ENCODE measurements around the gene CNRIP1. TPM values are rescaled to one million over a fixed set of nuclear protein-coding genes. Genes with fewer than 3 reads are reported as not detected.
A peak's percentile ranks its signal among the peaks of the same experiment; 100 is the strongest.

The CNRIP1 gene
- total RNA-seq, 2 experiments from 2014 or later, result not detected

DNA sequence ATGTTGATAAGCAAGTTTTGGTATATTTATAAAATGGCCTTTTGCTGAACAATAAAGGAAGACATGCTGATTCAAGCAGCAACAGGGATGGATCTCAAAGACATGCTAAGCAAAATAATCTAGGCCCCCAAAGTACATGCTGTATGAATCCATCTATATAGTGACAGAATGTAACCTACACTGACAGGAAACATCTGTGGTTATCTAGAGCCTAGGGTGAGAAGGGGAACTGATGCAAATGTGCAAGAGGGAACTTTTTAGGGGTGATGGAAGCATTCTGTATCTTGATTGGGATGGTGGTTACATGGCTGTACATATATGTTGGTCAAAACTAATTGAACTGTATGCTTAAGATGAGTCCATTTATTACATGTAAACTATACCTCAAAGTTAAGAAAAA is 24.2 kb downstream of the CNRIP1 start:
- Histone ChIP-seq H3K4me1 (ENCODE audit: insufficient read depth, low read length, poor library complexity, severe bottlenecking) (peaks cover 24% of the 10 kb centered on the region), H3K4me2 (ENCODE audit: low read length) (peak overlapping the region; percentile 60)
- POLR2A ChIA-PET, result interaction anchor here (0.9 to 1.5 kb wide), 5 partner anchors 9 to 166 kb away, joined by 3 to 5 read pairs (median 3); no protein-coding TSS in a partner anchor

DNA sequence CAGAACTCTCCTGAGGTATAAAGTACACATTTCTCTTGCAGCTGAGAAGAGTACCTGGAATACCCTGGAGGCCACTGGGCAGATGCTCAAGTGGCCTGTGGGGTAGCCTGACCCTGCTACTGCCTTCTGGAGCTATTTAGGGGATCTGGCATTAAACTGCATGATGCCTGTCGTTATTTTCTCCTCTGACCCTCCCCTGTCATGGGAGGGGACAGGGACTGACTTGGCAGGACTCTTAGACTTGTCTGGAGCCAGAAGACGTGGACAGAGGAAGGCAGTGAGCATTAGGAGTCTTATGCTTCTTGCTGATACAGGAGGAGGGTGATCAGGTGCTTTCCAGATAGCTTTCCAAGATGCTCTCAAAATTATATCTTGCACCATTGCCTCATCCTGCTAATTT is 24.8 kb downstream of the CNRIP1 start:
- TF ChIP-seq EZH2phosphoT487 (IDR thresholded peaks at IDR 0.05; ENCODE audit: borderline replicate concordance, low read depth, low read length), result no peak
- TF ChIP-seq, protein P1, sequence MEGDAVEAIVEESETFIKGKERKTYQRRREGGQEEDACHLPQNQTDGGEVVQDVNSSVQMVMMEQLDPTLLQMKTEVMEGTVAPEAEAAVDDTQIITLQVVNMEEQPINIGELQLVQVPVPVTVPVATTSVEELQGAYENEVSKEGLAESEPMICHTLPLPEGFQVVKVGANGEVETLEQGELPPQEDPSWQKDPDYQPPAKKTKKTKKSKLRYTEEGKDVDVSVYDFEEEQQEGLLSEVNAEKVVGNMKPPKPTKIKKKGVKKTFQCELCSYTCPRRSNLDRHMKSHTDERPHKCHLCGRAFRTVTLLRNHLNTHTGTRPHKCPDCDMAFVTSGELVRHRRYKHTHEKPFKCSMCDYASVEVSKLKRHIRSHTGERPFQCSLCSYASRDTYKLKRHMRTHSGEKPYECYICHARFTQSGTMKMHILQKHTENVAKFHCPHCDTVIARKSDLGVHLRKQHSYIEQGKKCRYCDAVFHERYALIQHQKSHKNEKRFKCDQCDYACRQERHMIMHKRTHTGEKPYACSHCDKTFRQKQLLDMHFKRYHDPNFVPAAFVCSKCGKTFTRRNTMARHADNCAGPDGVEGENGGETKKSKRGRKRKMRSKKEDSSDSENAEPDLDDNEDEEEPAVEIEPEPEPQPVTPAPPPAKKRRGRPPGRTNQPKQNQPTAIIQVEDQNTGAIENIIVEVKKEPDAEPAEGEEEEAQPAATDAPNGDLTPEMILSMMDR (conservative IDR thresholded peaks at IDR 0.05; ENCODE audit: low read length), result no peak
- CTCF ChIA-PET (ENCODE audit: unreplicated experiment), result interaction anchor here (0.5 kb wide), 1 partner anchor 61 kb away, joined by 4 read pairs; no protein-coding TSS in a partner anchor
- no peaks in the 10 kb centered on the region for H3K36me3 ChIP-seq (ENCODE audit: insufficient read depth, low read length)
- intact Hi-C loops (cut with micrococcal nuclease; ENCODE audit: unreplicated experiment), result loop anchor here (1.0 to 5.0 kb wide), 4 partner anchors 68 to 563 kb away; no protein-coding TSS in a partner anchor
- no peaks in the 10 kb centered on the region for H3K9me2 ChIP-seq (ENCODE audit: insufficient read depth, low read length)
- H4K20me1 ChIP-seq (ENCODE audit: insufficient read depth, low read length), result no peaks in the 10 kb centered on the region
- no peak overlapping the region for H3K27ac ChIP-seq (ENCODE audit: low read depth, low read length, poor library complexity, severe bottlenecking)
- no peaks in the 10 kb centered on the region for H3K9me3 ChIP-seq (ENCODE audit: low read length)
- no peak for DNase-seq (ENCODE audit: low spot score)
- peak overlapping the region; percentile 37; the same call in 1 of the 2 replicates for H2AFZ ChIP-seq (ENCODE audit: low read length)
- peaks cover 24% of the 10 kb centered on the region for H3K4me1 ChIP-seq (ENCODE audit: insufficient read depth, low read length, poor library complexity, severe bottlenecking)
- H3K4me3 ChIP-seq (ENCODE audit: low read depth, low read length, poor library complexity, severe bottlenecking), result no peak overlapping the region
- peak overlapping the region; percentile 60 for H3K4me2 ChIP-seq (ENCODE audit: low read length)
- no TSS peak for BruUV-seq (replicated peaks)
- no peaks in the 10 kb centered on the region for H3K79me2 ChIP-seq (ENCODE audit: insufficient read depth, low read depth, low read length)
- POLR2A ChIA-PET, result interaction anchor here (0.9 to 1.5 kb wide), 4 partner anchors 10 to 165 kb away, joined by 3 to 5 read pairs (median 4); no protein-coding TSS in a partner anchor

More for the DNA sequence above, 24.2 kb downstream of the CNRIP1 start:
- DNase-seq (ENCODE audit: low spot score), result peak; percentile 56
- BruUV-seq (replicated peaks), result no TSS peak
- intact Hi-C loops (cut with micrococcal nuclease; ENCODE audit: unreplicated experiment), result loop anchor here (1.0 to 2.0 kb wide), 2 partner anchors 67 to 146 kb away; no protein-coding TSS in a partner anchor
- no peak for TF ChIP-seq EZH2phosphoT487 (IDR thresholded peaks at IDR 0.05; ENCODE audit: borderline replicate concordance, low read depth, low read length)
- TF ChIP-seq, protein P1 (conservative IDR thresholded peaks at IDR 0.05; ENCODE audit: low read length), result no peak
- no peaks in the 10 kb centered on the region for H3K79me2 ChIP-seq (ENCODE audit: insufficient read depth, low read depth, low read length)
- no peaks in the 10 kb centered on the region for H4K20me1 ChIP-seq (ENCODE audit: insufficient read depth, low read length)
- CTCF ChIA-PET (ENCODE audit: unreplicated experiment), result no interaction called here
- H3K36me3 ChIP-seq (ENCODE audit: insufficient read depth, low read length), result no peaks in the 10 kb centered on the region
- H3K27ac ChIP-seq (ENCODE audit: low read depth, low read length, poor library complexity, severe bottlenecking), result no peak overlapping the region
- H3K4me3 ChIP-seq (ENCODE audit: low read depth, low read length, poor library complexity, severe bottlenecking), result no peak overlapping the region
- no peaks in the 10 kb centered on the region for H3K9me2 ChIP-seq (ENCODE audit: insufficient read depth, low read length)
- H3K9me3 ChIP-seq (ENCODE audit: low read length), result no peaks in the 10 kb centered on the region
- H2AFZ ChIP-seq (ENCODE audit: low read length), result peak overlapping the region; percentile 37; the same call in 1 of the 2 replicates

DNA sequence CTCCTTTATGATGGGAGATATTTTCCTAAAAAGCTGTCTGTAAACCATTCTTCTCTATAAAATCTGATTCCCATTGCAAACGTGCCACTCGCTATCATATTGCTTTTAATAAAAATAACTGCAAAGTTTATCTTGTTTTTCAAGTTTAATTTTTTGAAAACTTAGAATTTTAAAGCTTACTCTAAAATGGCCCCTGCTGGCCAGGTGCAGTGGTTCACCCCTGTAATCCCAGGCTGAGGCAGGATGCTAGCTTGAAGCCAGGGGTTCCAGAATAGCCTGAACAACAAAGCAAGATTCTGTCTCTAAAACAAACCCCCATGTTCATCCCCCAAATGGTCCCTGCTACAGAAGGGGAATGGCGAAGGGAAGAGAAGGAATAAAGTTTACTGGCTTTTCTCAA is 25.6 kb downstream of the CNRIP1 start:
- BruUV-seq (replicated peaks), result no TSS peak
- H3K4me2 ChIP-seq (ENCODE audit: low read length), result no peak overlapping the region
- POLR2A ChIA-PET, result interaction anchor here (0.5 to 0.7 kb wide), 2 partner anchors 12 to 199 kb away, joined by 3 read pairs; no protein-coding TSS in a partner anchor
- no peak overlapping the region for H3K27ac ChIP-seq (ENCODE audit: low read depth, low read length, poor library complexity, severe bottlenecking)
- no peaks in the 10 kb centered on the region for H3K9me2 ChIP-seq (ENCODE audit: insufficient read depth, low read length)
- H3K9me3 ChIP-seq (ENCODE audit: low read length), result no peaks in the 10 kb centered on the region
- no peaks in the 10 kb centered on the region for H4K20me1 ChIP-seq (ENCODE audit: insufficient read depth, low read length)
- H3K4me3 ChIP-seq (ENCODE audit: low read depth, low read length, poor library complexity, severe bottlenecking), result no peak overlapping the region
- no peak overlapping the region for H2AFZ ChIP-seq (ENCODE audit: low read length)
- intact Hi-C loops (cut with micrococcal nuclease; ENCODE audit: unreplicated experiment), result loop anchor here (2.0 to 5.0 kb wide), 3 partner anchors 69 to 562 kb away; no protein-coding TSS in a partner anchor
- no peaks in the 10 kb centered on the region for H3K36me3 ChIP-seq (ENCODE audit: insufficient read depth, low read length)
- H3K4me1 ChIP-seq (ENCODE audit: insufficient read depth, low read length, poor library complexity, severe bottlenecking), result peaks cover 24% of the 10 kb centered on the region
- TF ChIP-seq EZH2phosphoT487 (IDR thresholded peaks at IDR 0.05; ENCODE audit: borderline replicate concordance, low read depth, low read length), result no peak
- TF ChIP-seq, protein P1 (conservative IDR thresholded peaks at IDR 0.05; ENCODE audit: low read length), result peak; percentile 50
- no peak for DNase-seq (ENCODE audit: low spot score)
- CTCF ChIA-PET (ENCODE audit: unreplicated experiment), result no interaction called here
- no peaks in the 10 kb centered on the region for H3K79me2 ChIP-seq (ENCODE audit: insufficient read depth, low read depth, low read length)

Data from OCI-LY7 (cell line).